Measurements from ENCODE around the gene STAM. TPM values are rescaled to one million over a fixed set of nuclear protein-coding genes. Genes with fewer than 3 reads are reported as not detected.

The STAM gene
- total RNA-seq, 1 donor: 45.6 TPM

DNA sequence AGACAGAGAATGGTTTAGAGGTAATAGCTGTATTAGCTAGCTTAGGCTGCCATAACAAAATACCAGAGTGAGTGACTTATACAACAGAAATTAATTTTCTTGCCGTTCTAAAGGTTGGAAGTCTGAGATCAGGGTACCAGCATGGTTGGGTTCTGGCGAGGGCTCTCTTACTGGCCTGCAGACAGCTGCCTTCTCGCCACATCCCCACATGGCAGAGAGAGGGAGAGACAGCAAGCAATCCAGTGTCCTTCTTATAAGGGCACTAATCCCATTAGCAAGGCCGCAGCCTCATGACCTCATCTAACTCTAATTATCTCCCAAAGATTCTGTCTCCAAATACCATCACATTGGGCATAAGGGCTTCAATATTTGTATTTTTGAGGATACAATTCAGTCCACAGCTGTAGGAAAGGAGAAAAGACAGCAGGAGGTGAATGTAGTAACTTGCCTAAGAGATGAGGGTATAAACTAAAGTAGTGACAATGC is 3.6 kb upstream of the STAM start:
- TF ChIP-seq, protein P1, sequence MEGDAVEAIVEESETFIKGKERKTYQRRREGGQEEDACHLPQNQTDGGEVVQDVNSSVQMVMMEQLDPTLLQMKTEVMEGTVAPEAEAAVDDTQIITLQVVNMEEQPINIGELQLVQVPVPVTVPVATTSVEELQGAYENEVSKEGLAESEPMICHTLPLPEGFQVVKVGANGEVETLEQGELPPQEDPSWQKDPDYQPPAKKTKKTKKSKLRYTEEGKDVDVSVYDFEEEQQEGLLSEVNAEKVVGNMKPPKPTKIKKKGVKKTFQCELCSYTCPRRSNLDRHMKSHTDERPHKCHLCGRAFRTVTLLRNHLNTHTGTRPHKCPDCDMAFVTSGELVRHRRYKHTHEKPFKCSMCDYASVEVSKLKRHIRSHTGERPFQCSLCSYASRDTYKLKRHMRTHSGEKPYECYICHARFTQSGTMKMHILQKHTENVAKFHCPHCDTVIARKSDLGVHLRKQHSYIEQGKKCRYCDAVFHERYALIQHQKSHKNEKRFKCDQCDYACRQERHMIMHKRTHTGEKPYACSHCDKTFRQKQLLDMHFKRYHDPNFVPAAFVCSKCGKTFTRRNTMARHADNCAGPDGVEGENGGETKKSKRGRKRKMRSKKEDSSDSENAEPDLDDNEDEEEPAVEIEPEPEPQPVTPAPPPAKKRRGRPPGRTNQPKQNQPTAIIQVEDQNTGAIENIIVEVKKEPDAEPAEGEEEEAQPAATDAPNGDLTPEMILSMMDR (IDR thresholded peaks at IDR 0.05; ENCODE audit: extremely low read depth, low read depth, low read length): no peak
- H2AFZ ChIP-seq (ENCODE audit: low read length): no peak overlapping the region
- peaks cover 8% of the 10 kb centered on the region for H4K20me1 ChIP-seq (ENCODE audit: insufficient read depth, low read length)
- H3K36me3 ChIP-seq (ENCODE audit: insufficient read depth, low read length): no peaks in the 10 kb centered on the region
- H3K4me3 ChIP-seq (ENCODE audit: insufficient read depth, low read length): no peak overlapping the region
- H3K27me3 ChIP-seq (ENCODE audit: insufficient read depth, low read length): no peaks in the 10 kb centered on the region
- no peaks in the 10 kb centered on the region for H3K9me3 ChIP-seq (ENCODE audit: low read depth, low read length)
- no peak overlapping the region for H3K4me2 ChIP-seq (ENCODE audit: insufficient read depth, low read length)
- peaks cover 25% of the 10 kb centered on the region for H3K79me2 ChIP-seq (ENCODE audit: insufficient read depth, low read length)
- no peak for DNase-seq (ENCODE audit: insufficient read length, low spot score, missing footprints)
- peaks cover 15% of the 10 kb centered on the region for H3K4me1 ChIP-seq (ENCODE audit: insufficient read depth, low read length)
- H3K27ac ChIP-seq (ENCODE audit: low read depth, low read length): no peak overlapping the region

DNA sequence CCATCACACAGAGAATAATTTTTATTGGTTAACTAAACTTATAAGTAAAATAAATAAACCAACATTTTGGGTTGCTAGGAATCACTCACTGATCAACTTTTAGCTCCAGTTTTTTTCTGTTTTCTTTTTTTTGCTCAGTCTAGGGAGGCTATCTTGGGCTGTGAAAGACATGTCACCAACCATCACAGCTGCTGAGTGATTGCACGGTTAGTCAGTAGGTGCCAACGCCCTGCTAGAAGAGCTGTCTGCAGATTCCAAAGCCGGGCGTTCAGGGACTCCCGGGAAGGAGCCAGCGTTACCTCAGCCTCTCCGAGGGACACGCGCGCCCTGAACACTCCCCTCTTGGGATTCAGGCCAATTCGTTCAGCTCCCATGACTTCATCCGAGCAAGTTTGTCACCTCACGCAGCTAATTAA is 604 bp upstream of the STAM start:
- no peaks in the 10 kb centered on the region for H3K9me3 ChIP-seq (ENCODE audit: low read depth, low read length)
- peak overlapping the region; percentile 86 for H3K4me3 ChIP-seq (ENCODE audit: insufficient read depth, low read length)
- DNase-seq (ENCODE audit: insufficient read length, low spot score, missing footprints): peak; percentile 91
- peaks cover 55% of the 10 kb centered on the region for H3K79me2 ChIP-seq (ENCODE audit: insufficient read depth, low read length)
- peak overlapping the region; percentile 88 for H3K4me2 ChIP-seq (ENCODE audit: insufficient read depth, low read length)
- peaks cover 23% of the 10 kb centered on the region for H3K4me1 ChIP-seq (ENCODE audit: insufficient read depth, low read length)
- no peaks in the 10 kb centered on the region for H3K36me3 ChIP-seq (ENCODE audit: insufficient read depth, low read length)
- TF ChIP-seq, protein P1 (IDR thresholded peaks at IDR 0.05; ENCODE audit: extremely low read depth, low read depth, low read length): no peak
- peak overlapping the region; percentile 99 for H3K27ac ChIP-seq (ENCODE audit: low read depth, low read length)
- peak overlapping the region; percentile 95 for H2AFZ ChIP-seq (ENCODE audit: low read length)
- peaks cover 11% of the 10 kb centered on the region for H4K20me1 ChIP-seq (ENCODE audit: insufficient read depth, low read length)
- H3K27me3 ChIP-seq (ENCODE audit: insufficient read depth, low read length): no peaks in the 10 kb centered on the region

DNA sequence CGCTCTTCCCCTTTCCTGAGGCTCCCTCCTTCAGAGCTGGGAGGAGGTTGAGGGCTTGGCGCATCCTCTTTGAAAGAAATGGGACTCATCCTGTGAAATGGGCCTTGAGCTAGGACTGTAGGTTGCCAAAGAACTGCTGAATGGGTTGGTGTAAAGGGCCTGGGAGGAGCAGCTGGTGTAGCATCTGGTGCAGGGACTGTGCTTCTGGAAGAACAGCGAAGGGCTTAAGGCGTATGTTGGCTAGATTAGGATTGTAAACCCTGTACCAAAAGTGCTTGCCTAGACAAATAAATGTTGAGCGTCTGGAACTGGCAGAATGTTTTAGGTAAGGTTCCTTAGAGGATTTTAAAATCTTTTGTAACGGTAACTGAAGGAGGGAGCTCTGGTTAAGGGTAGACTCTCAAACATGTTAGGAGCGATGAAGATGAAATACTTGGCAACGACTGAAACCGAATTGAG is 563 bp downstream of the STAM start:
- H3K4me2 ChIP-seq (ENCODE audit: insufficient read depth, low read length): peak overlapping the region; percentile 88
- DNase-seq (ENCODE audit: insufficient read length, low spot score, missing footprints): peak; percentile 2
- peak overlapping the region; percentile 86 for H3K4me3 ChIP-seq (ENCODE audit: insufficient read depth, low read length)
- H3K9me3 ChIP-seq (ENCODE audit: low read depth, low read length): no peaks in the 10 kb centered on the region
- H3K27me3 ChIP-seq (ENCODE audit: insufficient read depth, low read length): no peaks in the 10 kb centered on the region
- peaks cover 11% of the 10 kb centered on the region for H4K20me1 ChIP-seq (ENCODE audit: insufficient read depth, low read length)
- TF ChIP-seq, protein P1 (IDR thresholded peaks at IDR 0.05; ENCODE audit: extremely low read depth, low read depth, low read length): no peak
- peaks cover 23% of the 10 kb centered on the region for H3K4me1 ChIP-seq (ENCODE audit: insufficient read depth, low read length)
- H3K27ac ChIP-seq (ENCODE audit: low read depth, low read length): peak overlapping the region; percentile 99
- peaks cover 2% of the 10 kb centered on the region for H3K36me3 ChIP-seq (ENCODE audit: insufficient read depth, low read length)
- H3K79me2 ChIP-seq (ENCODE audit: insufficient read depth, low read length): peaks cover 63% of the 10 kb centered on the region
- peak overlapping the region; percentile 95 for H2AFZ ChIP-seq (ENCODE audit: low read length)

DNA sequence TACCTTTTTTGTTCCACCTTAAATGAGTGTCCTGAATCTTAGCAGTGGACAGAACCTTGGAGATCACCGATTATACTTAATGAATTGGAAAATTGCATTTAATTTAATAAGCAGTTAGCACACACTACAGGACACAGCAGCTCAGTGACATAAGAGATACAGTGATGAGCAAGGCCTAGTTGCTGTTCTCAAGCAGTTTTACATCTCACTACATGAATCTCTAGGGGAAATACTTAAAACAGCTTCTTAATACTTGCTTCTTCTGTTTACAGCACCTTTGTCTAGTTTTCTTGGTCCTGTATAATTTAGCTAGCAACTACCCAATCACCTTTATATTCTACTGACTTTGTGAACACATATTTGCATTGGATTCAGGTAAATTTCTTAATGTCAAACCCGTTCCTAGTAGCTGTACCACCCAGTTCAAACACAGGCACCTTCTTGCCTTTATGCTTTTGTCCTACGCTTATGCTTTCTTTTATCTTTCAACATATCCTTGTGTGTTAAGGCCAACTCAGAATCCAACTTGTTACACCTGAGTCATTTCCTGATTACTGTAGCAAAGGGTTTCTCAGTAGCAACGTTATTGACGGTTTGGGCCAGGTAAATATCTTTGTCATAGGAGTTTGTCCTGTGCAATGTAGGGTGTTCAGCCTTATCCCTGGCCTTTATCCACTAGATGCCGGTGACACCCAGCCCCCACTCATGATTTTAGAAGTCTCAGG is 1.8 kb downstream of the STAM start:
- peak overlapping the region; percentile 86 for H3K4me3 ChIP-seq (ENCODE audit: insufficient read depth, low read length)
- H3K4me2 ChIP-seq (ENCODE audit: insufficient read depth, low read length): peak overlapping the region; percentile 88
- H2AFZ ChIP-seq (ENCODE audit: low read length): no peak overlapping the region
- H4K20me1 ChIP-seq (ENCODE audit: insufficient read depth, low read length): peaks cover 11% of the 10 kb centered on the region
- no peaks in the 10 kb centered on the region for H3K27me3 ChIP-seq (ENCODE audit: insufficient read depth, low read length)
- TF ChIP-seq, protein P1 (IDR thresholded peaks at IDR 0.05; ENCODE audit: extremely low read depth, low read depth, low read length): no peak
- H3K27ac ChIP-seq (ENCODE audit: low read depth, low read length): peak overlapping the region; percentile 99
- H3K9me3 ChIP-seq (ENCODE audit: low read depth, low read length): no peaks in the 10 kb centered on the region
- peaks cover 70% of the 10 kb centered on the region for H3K79me2 ChIP-seq (ENCODE audit: insufficient read depth, low read length)
- H3K4me1 ChIP-seq (ENCODE audit: insufficient read depth, low read length): peaks cover 30% of the 10 kb centered on the region
- DNase-seq (ENCODE audit: insufficient read length, low spot score, missing footprints): no peak
- H3K36me3 ChIP-seq (ENCODE audit: insufficient read depth, low read length): peaks cover 2% of the 10 kb centered on the region

Measured in osteoblast (primary cell).